OCI-LY3 (cell line): ENCODE measurements around the gene STRA6.

Source experiments
- CTCF ChIP-seq: fragments of 200-600, 300-600 bp; sonication (generic); IDR thresholded peaks from 2 replicates; pipeline ENCODE4 v1.5.1; 2014; ENCODE audit warnings: antibody characterized with exemption, low read length, low read depth
- EZH2phosphoT487 ChIP-seq: fragments of 200-600 bp; shearing (Covaris generic); IDR thresholded peaks from 2 replicates; pipeline ENCODE4 v1.6.1; 2018; ENCODE audit warnings: antibody characterized with exemption, mixed run types, low read depth

GRCh38 chr15:74129586-74130154 is 72.9 kb downstream of the STRA6 start:
- TF ChIP-seq CTCF (no peak), EZH2phosphoT487 (no peak)
